Omental fat pad (tissue), 4 donors: ENCODE data around the gene GRK1. TPM values are rescaled to one million over a fixed set of nuclear protein-coding genes. Genes with fewer than 3 reads are reported as not detected.
"Not testable (repeated sequence)": the region's sequence is repeated elsewhere in the genome, so short reads cannot be mapped to it uniquely, and the experiment has no call there.

Experiments
- ATAC-seq: fragments of 150-250 bp; one replicate; pipeline ENCODE4 v1.9.1; 2016; ENCODE audit warnings: mild to moderate bottlenecking, moderate library complexity; ENCODE audit not compliant: low FRiP score
- DNase-seq: peaks from one replicate; pipeline ENCODE4 v3.0.0-alpha.2; 2019; ENCODE audit warnings: low spot score
- total RNA-seq, 4 donors: library from RNA; depleted of rRNA; stranded (reverse); fragments of >200 nt; gene quantifications; one replicate each; pipeline ENCODE4 v1.1.0, GENCODE V29; 2016
- TF ChIP-seq, protein P1 (sequence below), 3 donors: fragments of 450-650 bp; IDR thresholded peaks; one replicate each; pipeline ENCODE4 v1.5.1; 2016 to 2017; ENCODE audit warnings: antibody characterized with exemption in 3 of 3, mild to moderate bottlenecking in 3 of 3, moderate library complexity in 2 of 3

Gene GRK1
- total RNA-seq, 4 donors from 2014 or later = not detected

GRCh38 chr13:113750554-113751399, 83.8 kb downstream of the GRK1 start:
- no peak for ATAC-seq
- TF ChIP-seq, protein P1, sequence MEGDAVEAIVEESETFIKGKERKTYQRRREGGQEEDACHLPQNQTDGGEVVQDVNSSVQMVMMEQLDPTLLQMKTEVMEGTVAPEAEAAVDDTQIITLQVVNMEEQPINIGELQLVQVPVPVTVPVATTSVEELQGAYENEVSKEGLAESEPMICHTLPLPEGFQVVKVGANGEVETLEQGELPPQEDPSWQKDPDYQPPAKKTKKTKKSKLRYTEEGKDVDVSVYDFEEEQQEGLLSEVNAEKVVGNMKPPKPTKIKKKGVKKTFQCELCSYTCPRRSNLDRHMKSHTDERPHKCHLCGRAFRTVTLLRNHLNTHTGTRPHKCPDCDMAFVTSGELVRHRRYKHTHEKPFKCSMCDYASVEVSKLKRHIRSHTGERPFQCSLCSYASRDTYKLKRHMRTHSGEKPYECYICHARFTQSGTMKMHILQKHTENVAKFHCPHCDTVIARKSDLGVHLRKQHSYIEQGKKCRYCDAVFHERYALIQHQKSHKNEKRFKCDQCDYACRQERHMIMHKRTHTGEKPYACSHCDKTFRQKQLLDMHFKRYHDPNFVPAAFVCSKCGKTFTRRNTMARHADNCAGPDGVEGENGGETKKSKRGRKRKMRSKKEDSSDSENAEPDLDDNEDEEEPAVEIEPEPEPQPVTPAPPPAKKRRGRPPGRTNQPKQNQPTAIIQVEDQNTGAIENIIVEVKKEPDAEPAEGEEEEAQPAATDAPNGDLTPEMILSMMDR (IDR thresholded peaks at IDR 0.05) = no peak
- no peak for DNase-seq

DNA sequence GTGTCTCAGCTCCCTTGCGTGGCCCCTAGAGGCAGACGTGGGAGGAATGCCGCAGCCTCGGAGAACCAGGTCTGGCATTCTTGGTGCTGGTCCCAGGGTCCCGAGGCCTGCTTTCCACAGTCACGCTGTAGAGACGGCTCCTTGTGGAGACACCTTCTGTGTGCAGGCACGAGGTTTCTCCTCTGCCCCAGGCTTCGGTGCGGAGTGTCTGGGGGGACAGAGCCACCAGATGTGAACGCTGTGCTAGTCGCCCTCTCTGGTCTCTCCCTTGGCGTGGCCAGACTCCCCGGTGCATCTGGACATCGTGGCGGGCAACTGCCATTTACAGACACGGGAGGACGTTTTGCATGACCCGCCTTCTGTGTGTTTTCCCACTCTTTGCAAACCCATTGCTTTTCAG, 84.5 kb downstream of the GRK1 start:
- no peak for DNase-seq

DNA sequence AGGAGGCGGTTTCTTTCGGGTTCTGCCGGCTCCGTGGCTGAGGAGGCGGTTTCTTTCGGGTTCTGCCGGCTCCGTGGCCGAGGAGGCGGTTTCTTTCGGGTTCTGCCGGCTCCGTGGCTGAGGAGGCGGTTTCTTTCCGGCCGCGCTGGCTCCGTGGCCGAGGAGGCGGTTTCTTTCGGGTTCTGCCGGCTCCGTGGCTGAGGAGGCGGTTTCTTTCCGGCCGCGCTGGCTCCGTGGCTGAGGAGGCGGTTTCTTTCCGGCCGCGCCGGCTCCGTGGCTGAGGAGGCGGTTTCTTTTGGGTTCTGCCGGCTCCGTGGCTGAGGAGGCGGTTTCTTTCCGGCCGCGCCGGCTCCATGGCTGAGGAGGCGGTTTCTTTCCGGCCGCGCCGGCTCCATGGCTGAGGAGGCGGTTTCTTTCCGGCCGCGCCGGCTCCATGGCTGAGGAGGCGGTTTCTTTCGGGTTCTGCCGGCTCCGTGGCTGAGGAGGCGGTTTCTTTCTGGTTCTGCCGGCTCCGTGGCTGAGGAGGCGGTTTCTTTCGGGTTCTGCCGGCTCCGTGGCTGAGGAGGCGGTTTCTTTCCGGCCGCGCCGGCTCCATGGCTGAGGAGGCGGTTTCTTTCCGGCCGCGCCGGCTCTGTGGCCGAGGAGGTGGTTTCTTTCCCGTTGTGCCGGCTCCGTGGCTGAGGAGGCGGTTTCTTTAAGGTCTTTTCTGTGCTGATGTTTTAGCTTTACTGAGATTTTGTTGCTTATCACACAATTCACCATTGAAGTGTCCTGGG, 85.4 kb downstream of the GRK1 start:
- DNase-seq, ATAC-seq: not testable (repeated sequence)

More for the DNA sequence above, 84.5 kb downstream of the GRK1 start:
- TF ChIP-seq, protein P1 (IDR thresholded peaks at IDR 0.05) = no peak
- no peak for ATAC-seq

GRCh38 chr13:113753171-113753570, 86.2 kb downstream of the GRK1 start:
- DNase-seq (no peak), ATAC-seq (no peak)
- TF ChIP-seq, protein P1 (IDR thresholded peaks at IDR 0.05) = no peak

- ATAC-seq (no peak), DNase-seq (no peak)
- TF ChIP-seq, protein P1 (IDR thresholded peaks at IDR 0.05) = no peak
These were observed 87.2 kb downstream of the GRK1 start for GRCh38 chr13:113754242-113754641.

DNA sequence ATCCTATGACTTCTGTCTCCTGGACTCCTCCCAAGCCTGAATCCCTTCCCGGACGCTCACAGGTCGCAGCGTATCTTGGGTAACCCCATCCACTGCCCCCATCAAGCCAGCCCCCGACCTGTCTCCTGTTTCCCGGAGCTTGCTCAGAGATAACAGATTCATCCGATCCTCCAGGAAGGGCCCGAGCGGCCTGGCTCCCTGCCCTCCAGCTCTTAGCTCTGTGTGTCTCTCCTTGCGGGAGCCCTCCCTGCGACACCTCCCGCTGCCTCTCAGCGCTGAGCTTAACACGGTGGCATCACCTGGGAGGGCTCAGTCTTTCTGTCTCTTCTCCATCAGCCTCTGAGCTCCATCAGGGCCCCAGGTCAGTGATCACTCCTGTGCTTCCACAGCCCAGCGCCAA, 87.7 kb downstream of the GRK1 start:
- DNase-seq = no peak
- TF ChIP-seq, protein P1 (IDR thresholded peaks at IDR 0.05) = no peak
- no peak for ATAC-seq

- DNase-seq (no peak), ATAC-seq (no peak)
- TF ChIP-seq, protein P1 (IDR thresholded peaks at IDR 0.05) = no peak
These were observed 89.5 kb downstream of the GRK1 start for GRCh38 chr13:113756441-113757097.
